Lower lobe of right lung (tissue), 2 donors: Measurements from ENCODE around the gene LZTFL1. TPM values are rescaled to one million over a fixed set of nuclear protein-coding genes. Genes with fewer than 3 reads are reported as not detected.

Source experiments
- ATAC-seq, 2 donors: fragments of 200-7000 bp; cut with Tn5 transposase; one replicate each; pipeline ENCODE4 v1.9.1; 2020 to 2022; ENCODE audit warnings: mild to moderate bottlenecking in 2 of 2, moderate library complexity in 2 of 2
- DNase-seq: peaks from one replicate; pipeline ENCODE4 v3.0.0-alpha.2; 2020
- H3K27ac ChIP-seq: fragments of 200-600 bp; one replicate; pipeline ENCODE4 v1.8.0; 2022
- H3K27me3 ChIP-seq: fragments of 200-600 bp; one replicate; pipeline ENCODE4 v1.8.0; 2022; ENCODE audit warnings: low read depth
- H3K36me3 ChIP-seq: fragments of 200-600 bp; one replicate; pipeline ENCODE4 v1.8.0; 2022; ENCODE audit warnings: mild to moderate bottlenecking
- H3K4me1 ChIP-seq: fragments of 200-600 bp; one replicate; pipeline ENCODE4 v1.8.0; 2022
- H3K4me3 ChIP-seq: fragments of 200-600 bp; one replicate; pipeline ENCODE4 v1.8.0; 2022; ENCODE audit warnings: mild to moderate bottlenecking
- H3K9me3 ChIP-seq: fragments of 200-600 bp; one replicate; pipeline ENCODE4 v1.8.0; 2022
- intact Hi-C: fragments of 100-400 bp; cut with DNase I; formaldehyde crosslinking; loops from one replicate; pipeline ENCODE4 v1.11.0; 2022
- total RNA-seq: library from RNA; stranded (reverse); fragmentation: NEBNext Ultra II Directional; extraction: Animal tissue kit (Norgen Biotek cat#: 25700); gene quantifications from one replicate; pipeline ENCODE4 v1.2.1, GENCODE V29; 2021
- TF ChIP-seq, protein P1 (sequence below): fragments of 200-600 bp; IDR thresholded peaks from one replicate; pipeline ENCODE4 v1.8.0; 2022; ENCODE audit warnings: antibody characterized with exemption, mild to moderate bottlenecking
- donor health status: DM: no; HTN: yes; CAD: no; lungs with severe emphysema.

The LZTFL1 gene
- total RNA-seq, 1 donor from 2014 or later, result 26.8 TPM

DNA sequence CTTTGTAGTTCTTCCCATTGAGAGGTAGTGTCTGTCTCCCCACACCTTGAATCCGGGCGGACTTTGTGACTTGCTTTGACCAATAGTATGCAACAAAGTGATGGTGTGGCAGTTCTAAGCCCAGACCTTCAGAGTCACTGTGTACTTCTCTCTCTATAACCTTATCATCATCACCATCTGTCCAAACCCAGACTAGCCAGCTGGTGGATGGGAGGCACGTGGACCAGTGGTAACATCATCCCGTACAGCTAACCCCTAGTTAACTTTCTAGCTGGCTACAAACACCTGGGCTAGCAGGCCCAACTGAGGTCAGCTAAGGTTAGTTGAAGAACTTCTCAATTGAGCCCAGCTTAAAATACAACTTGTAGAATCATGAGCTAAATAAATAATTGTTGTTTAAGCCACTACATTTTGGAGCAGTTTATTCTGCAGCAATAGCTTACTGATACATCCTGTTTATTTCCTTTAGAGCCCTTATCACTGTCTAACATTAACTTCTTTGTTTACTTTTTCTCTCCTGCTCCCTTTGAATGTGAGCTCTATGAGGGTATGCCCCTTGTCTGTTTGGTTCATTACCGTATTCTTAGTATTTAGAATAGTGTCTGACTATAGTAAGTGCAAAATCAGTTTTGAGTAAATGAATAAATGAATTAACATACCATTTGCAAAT is 32.9 kb upstream of the LZTFL1 start:
- no peaks in the 10 kb centered on the region for H3K4me1 ChIP-seq
- H3K4me3 ChIP-seq, result no peak overlapping the region
- no peaks in the 10 kb centered on the region for H3K9me3 ChIP-seq
- no peaks in the 10 kb centered on the region for H3K27me3 ChIP-seq
- TF ChIP-seq, protein P1, sequence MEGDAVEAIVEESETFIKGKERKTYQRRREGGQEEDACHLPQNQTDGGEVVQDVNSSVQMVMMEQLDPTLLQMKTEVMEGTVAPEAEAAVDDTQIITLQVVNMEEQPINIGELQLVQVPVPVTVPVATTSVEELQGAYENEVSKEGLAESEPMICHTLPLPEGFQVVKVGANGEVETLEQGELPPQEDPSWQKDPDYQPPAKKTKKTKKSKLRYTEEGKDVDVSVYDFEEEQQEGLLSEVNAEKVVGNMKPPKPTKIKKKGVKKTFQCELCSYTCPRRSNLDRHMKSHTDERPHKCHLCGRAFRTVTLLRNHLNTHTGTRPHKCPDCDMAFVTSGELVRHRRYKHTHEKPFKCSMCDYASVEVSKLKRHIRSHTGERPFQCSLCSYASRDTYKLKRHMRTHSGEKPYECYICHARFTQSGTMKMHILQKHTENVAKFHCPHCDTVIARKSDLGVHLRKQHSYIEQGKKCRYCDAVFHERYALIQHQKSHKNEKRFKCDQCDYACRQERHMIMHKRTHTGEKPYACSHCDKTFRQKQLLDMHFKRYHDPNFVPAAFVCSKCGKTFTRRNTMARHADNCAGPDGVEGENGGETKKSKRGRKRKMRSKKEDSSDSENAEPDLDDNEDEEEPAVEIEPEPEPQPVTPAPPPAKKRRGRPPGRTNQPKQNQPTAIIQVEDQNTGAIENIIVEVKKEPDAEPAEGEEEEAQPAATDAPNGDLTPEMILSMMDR, result no peak
- ATAC-seq (no peak), DNase-seq (no peak)
- H3K27ac ChIP-seq, result no peak overlapping the region
- intact Hi-C loops, result no loop called here
- no peaks in the 10 kb centered on the region for H3K36me3 ChIP-seq

DNA sequence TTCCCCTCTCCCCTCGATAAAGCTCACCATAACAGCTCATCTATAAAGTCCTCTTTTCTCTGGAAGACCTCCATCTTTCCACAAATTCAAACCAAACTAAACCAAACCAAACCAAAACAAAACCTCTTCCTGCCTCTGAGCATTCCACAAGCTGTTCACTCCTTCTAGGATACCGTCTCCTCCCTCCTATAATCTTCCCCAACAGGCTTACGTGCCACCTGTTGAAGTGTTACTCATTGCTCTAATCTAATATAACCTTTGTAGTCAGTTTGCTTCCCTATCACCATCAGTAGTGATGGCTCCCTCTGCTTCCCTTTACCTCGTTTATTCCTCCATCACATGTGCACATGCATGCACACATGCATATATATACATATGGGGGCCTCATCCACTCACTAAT is 31.7 kb upstream of the LZTFL1 start:
- no peaks in the 10 kb centered on the region for H3K9me3 ChIP-seq
- H3K27ac ChIP-seq, result no peak overlapping the region
- no peak for ATAC-seq
- TF ChIP-seq, protein P1, result no peak
- no peaks in the 10 kb centered on the region for H3K4me1 ChIP-seq
- no peaks in the 10 kb centered on the region for H3K27me3 ChIP-seq
- intact Hi-C loops, result no loop called here
- no peak for DNase-seq
- no peaks in the 10 kb centered on the region for H3K36me3 ChIP-seq
- no peak overlapping the region for H3K4me3 ChIP-seq

DNA sequence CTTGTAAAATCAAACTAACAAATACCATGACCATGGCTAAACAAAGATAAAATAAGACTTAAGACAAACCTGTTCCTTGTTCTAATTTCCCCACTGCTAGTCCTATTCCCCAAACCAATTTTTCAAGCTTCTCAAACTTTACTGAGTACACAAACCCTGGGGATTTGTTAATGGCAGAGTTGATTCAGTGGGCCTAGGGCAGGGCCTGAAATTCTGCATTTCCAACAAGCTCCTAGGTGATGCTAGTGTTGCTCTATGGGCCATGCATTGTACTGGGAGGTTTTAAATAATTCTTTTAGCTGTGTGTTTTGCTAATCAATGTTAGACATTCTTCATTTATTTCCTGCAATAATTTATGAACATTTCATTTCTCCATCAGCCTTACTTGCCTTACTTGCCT is 31.1 kb upstream of the LZTFL1 start:
- Histone ChIP-seq H3K27ac (no peak overlapping the region), H3K4me1 (no peaks in the 10 kb centered on the region), H3K9me3 (no peaks in the 10 kb centered on the region), H3K4me3 (no peak overlapping the region), H3K36me3 (no peaks in the 10 kb centered on the region), H3K27me3 (no peaks in the 10 kb centered on the region)
- ATAC-seq (no peak), DNase-seq (no peak)
- intact Hi-C loops, result no loop called here
- TF ChIP-seq, protein P1, result no peak

DNA sequence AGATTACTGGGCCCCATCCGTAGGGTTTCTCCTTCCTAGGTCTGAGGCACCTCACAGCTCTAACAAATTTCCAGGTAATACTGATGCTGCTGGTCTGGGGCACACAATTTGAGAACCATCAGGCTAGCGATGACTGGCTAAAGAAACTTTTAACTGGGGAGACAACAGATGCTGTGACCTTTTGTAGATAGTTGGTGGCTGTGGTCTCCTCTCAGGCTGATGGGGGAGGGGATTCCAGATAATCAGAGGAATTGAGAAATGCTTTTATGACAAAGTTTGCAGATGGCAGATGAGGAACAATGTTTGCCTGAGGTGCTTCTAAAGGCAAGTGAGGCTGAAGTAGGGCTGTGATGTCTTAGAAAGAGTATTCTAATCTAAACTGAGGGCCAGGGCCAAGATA is 30.6 kb upstream of the LZTFL1 start:
- Histone ChIP-seq H3K4me3 (no peak overlapping the region), H3K4me1 (no peaks in the 10 kb centered on the region), H3K9me3 (no peaks in the 10 kb centered on the region), H3K27ac (no peak overlapping the region), H3K36me3 (no peaks in the 10 kb centered on the region), H3K27me3 (no peaks in the 10 kb centered on the region)
- TF ChIP-seq, protein P1, result no peak
- no peak for ATAC-seq
- no peak for DNase-seq
- intact Hi-C loops, result no loop called here

DNA sequence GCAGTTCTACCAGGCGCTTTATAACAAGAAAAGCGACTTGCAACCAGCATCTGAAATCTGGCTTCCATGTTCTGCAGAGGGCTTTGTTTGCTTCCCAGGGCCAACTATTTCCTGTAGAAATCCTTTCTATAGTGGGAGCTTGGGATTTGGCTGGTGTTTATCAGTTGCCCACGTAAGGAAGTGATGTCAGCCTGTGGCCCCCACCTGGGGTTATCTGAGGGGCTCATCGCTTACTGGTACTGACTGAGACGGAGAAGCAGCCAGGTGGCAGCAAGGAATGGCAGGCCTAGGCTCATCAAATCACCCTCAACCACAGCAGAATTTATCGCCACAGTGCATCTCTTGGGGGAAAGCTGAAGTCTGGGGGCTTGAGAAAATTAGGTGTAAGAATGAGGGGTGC is 29.9 kb upstream of the LZTFL1 start:
- no peak for ATAC-seq
- Histone ChIP-seq H3K4me3 (no peak overlapping the region), H3K27me3 (no peaks in the 10 kb centered on the region), H3K4me1 (no peaks in the 10 kb centered on the region), H3K27ac (no peak overlapping the region), H3K36me3 (no peaks in the 10 kb centered on the region), H3K9me3 (no peaks in the 10 kb centered on the region)
- intact Hi-C loops, result no loop called here
- no peak for DNase-seq
- TF ChIP-seq, protein P1, result no peak
